PC-3 (cell line): Measurements from ENCODE around the gene PITPNM3. TPM values are rescaled to one million over a fixed set of nuclear protein-coding genes. Genes with fewer than 3 reads are reported as not detected.

Source experiments
- ATAC-seq: fragments of 200-7000 bp; cut with Tn5 transposase; 2 replicates; pipeline ENCODE4 v1.9.1; 2020; ENCODE audit warnings: mild to moderate bottlenecking, moderate library complexity
- BruUV-seq: library from RNA; stranded (reverse); fragments of 400-500 nt; replicated peaks from 2 replicates; lab custom pipeline; 2021; lab: Mats Ljungman, UMichigan
- CTCF ChIA-PET: fragments of 300-600 bp; sonication (Branson Sonifier 250); formaldehyde crosslinking; loops from one replicate; lab custom pipeline; 2022; ENCODE audit warnings: antibody characterized with exemption; lab: Charles Lee
- POLR2A ChIA-PET: fragments of 300-600 bp; sonication (Branson Sonifier 250); formaldehyde crosslinking; loops from one replicate; lab custom pipeline; 2022; ENCODE audit warnings: antibody characterized with exemption; ENCODE audit not compliant: unreplicated experiment; lab: Charles Lee
- DNase-seq: peaks from one replicate; pipeline ENCODE4 v3.0.0-alpha.2; 2015
- H2AFZ ChIP-seq: fragments of 300-600 bp; sonication (generic); 2 replicates; pipeline ENCODE4 v1.6.0; 2016; ENCODE audit warnings: antibody characterized with exemption, low read length
- H3F3A ChIP-seq: fragments of 300-600 bp; sonication (generic); one replicate; pipeline ENCODE4 v1.6.0; 2017; ENCODE audit warnings: antibody characterized with exemption, low read length, control low read depth, mild to moderate bottlenecking; ENCODE audit not compliant: unreplicated experiment
- H3K27ac ChIP-seq: fragments of 300-600 bp; sonication (generic); 2 replicates; pipeline ENCODE4 v1.5.1; 2016; ENCODE audit warnings: mild to moderate bottlenecking, low read length
- H3K27me3 ChIP-seq: fragments of 300-600 bp; sonication (generic); 2 replicates; pipeline ENCODE4 v1.6.1; 2016; ENCODE audit warnings: low read length, mixed read lengths
- H3K36me3 ChIP-seq: fragments of 300-600 bp; sonication (generic); 2 replicates; pipeline ENCODE4 v1.6.1; 2016; ENCODE audit warnings: low read depth, mixed run types, low read length, mixed read lengths
- H3K4me1 ChIP-seq: fragments of 300-600 bp; sonication (generic); 2 replicates; pipeline ENCODE4 v1.5.1; 2016; ENCODE audit warnings: low read length; ENCODE audit not compliant: insufficient read depth
- H3K4me2 ChIP-seq: fragments of 300-600 bp; sonication (generic); 2 replicates; pipeline ENCODE4 v1.6.0; 2016; ENCODE audit warnings: low read length
- H3K4me3 ChIP-seq: fragments of 300-600 bp; sonication (generic); 2 replicates; pipeline ENCODE4 v1.5.1; 2016; ENCODE audit warnings: mild to moderate bottlenecking, low read length, mixed read lengths
- H3K79me2 ChIP-seq: fragments of 300-600 bp; sonication (generic); 2 replicates; pipeline ENCODE4 v1.6.1; 2017; ENCODE audit warnings: low read length, mixed read lengths
- H3K9ac ChIP-seq: fragments of 300-600 bp; sonication (generic); 2 replicates; pipeline ENCODE4 v1.6.0; 2016; ENCODE audit warnings: mild to moderate bottlenecking, low read length
- H3K9me2 ChIP-seq: fragments of 300-600 bp; sonication (generic); replicated peaks from 2 replicates; pipeline ENCODE4 v1.6.1; 2016; ENCODE audit warnings: mixed run types, low read length, mixed read lengths
- H3K9me3 ChIP-seq: fragments of 300-600 bp; sonication (generic); 2 replicates; pipeline ENCODE4 v1.6.1; 2016; ENCODE audit warnings: low read length, mixed read lengths
- H4K20me1 ChIP-seq: fragments of 300-600 bp; sonication (generic); 2 replicates; pipeline ENCODE4 v1.6.1; 2016; ENCODE audit warnings: low read length, mixed read lengths
- CTCF ChIP-seq: fragments of 300-600 bp; sonication (generic); conservative IDR thresholded peaks from 2 replicates; pipeline ENCODE4 v1.5.1; 2017; ENCODE audit warnings: antibody characterized with exemption, low read depth, mild to moderate bottlenecking, low read length
- EZH2 ChIP-seq: fragments of 300-600 bp; sonication (generic); IDR thresholded peaks from one replicate; pipeline ENCODE4 v1.6.1; 2017; ENCODE audit warnings: antibody characterized with exemption, mild to moderate bottlenecking, low read length; ENCODE audit not compliant: unreplicated experiment
- EZH2phosphoT487 ChIP-seq: fragments of 300-600 bp; sonication (generic); IDR thresholded peaks from 2 replicates; pipeline ENCODE4 v1.6.1; 2018; ENCODE audit warnings: mild to moderate bottlenecking, antibody characterized with exemption, low read length, borderline replicate concordance
- intact Hi-C: fragments of 100-400 bp; cut with micrococcal nuclease; formaldehyde crosslinking; loops from 2 replicates; pipeline ENCODE4 v1.9.0; 2023
- total RNA-seq: library from RNA; depleted of rRNA; stranded (reverse); fragments of >200 nt; gene quantifications from 2 replicates; pipeline ENCODE4 v1.2.3, GENCODE V29; 2014

Gene PITPNM3
- total RNA-seq, 1 experiment from 2014 or later = 7.1 TPM

GRCh38 chr17:6530324-6530920 is 25.9 kb downstream of the PITPNM3 start:
- Histone ChIP-seq H4K20me1 (no peaks in the 10 kb centered on the region), H3K79me2 (no peaks in the 10 kb centered on the region), H3K27me3 (no peaks in the 10 kb centered on the region), H3K9me2 (no peaks in the 10 kb centered on the region), H3K27ac (no peak overlapping the region), H3K4me3 (no peak overlapping the region), H3K4me2 (no peak overlapping the region), H2AFZ (no peak overlapping the region), H3K9ac (no peak overlapping the region), H3K36me3 (no peaks in the 10 kb centered on the region), H3K9me3 (no peaks in the 10 kb centered on the region), H3K4me1 (no peaks in the 10 kb centered on the region), H3F3A (no peaks in the 10 kb centered on the region)
- BruUV-seq = no TSS peak
- intact Hi-C loops = no loop called here
- TF ChIP-seq CTCF (no peak), EZH2 (no peak), EZH2phosphoT487 (no peak)
- no peak for DNase-seq
- POLR2A ChIA-PET = no interaction called here
- CTCF ChIA-PET = no interaction called here
- ATAC-seq = no peak

- DNase-seq (no peak), ATAC-seq (no peak)
- TF ChIP-seq EZH2 = no peak
- TF ChIP-seq EZH2phosphoT487 = no peak
- TF ChIP-seq CTCF = no peak
- Histone ChIP-seq H3K9ac (no peak overlapping the region), H4K20me1 (no peaks in the 10 kb centered on the region), H3K4me1 (peaks cover 14% of the 10 kb centered on the region), H3F3A (no peaks in the 10 kb centered on the region), H3K4me3 (no peak overlapping the region), H3K4me2 (no peak overlapping the region), H3K79me2 (no peaks in the 10 kb centered on the region), H3K27me3 (no peaks in the 10 kb centered on the region), H3K36me3 (no peaks in the 10 kb centered on the region), H3K9me2 (no peaks in the 10 kb centered on the region), H3K27ac (no peak overlapping the region), H2AFZ (no peak overlapping the region), H3K9me3 (no peaks in the 10 kb centered on the region)
- no TSS peak for BruUV-seq
- CTCF ChIA-PET = no interaction called here
- intact Hi-C loops = no loop called here
- POLR2A ChIA-PET = no interaction called here
These were observed 27.8 kb downstream of the PITPNM3 start for GRCh38 chr17:6528557-6528956.

- no peaks in the 10 kb centered on the region for H4K20me1 ChIP-seq
- intact Hi-C loops = no loop called here
- no TSS peak for BruUV-seq
- POLR2A ChIA-PET = no interaction called here
- no peaks in the 10 kb centered on the region for H3K9me3 ChIP-seq
- H3K27me3 ChIP-seq = no peaks in the 10 kb centered on the region
- no peak for DNase-seq
- no peak overlapping the region for H3K27ac ChIP-seq
- no peak overlapping the region for H3K4me3 ChIP-seq
- no peaks in the 10 kb centered on the region for H3F3A ChIP-seq
- H3K4me2 ChIP-seq = no peak overlapping the region
- H3K9ac ChIP-seq = no peak overlapping the region
- TF ChIP-seq EZH2phosphoT487 = no peak
- TF ChIP-seq CTCF = no peak
- TF ChIP-seq EZH2 = no peak
- H2AFZ ChIP-seq = no peak overlapping the region
- no peaks in the 10 kb centered on the region for H3K9me2 ChIP-seq
- H3K4me1 ChIP-seq = peaks cover 24% of the 10 kb centered on the region
- H3K79me2 ChIP-seq = no peaks in the 10 kb centered on the region
- CTCF ChIA-PET = no interaction called here
- no peaks in the 10 kb centered on the region for H3K36me3 ChIP-seq
- no peak for ATAC-seq
These were observed 29.8 kb downstream of the PITPNM3 start for GRCh38 chr17:6526362-6527152.
